MG63 (cell line): Measurements from ENCODE around the gene UBE2J1. TPM values are rescaled to one million over a fixed set of nuclear protein-coding genes. Genes with fewer than 3 reads are reported as not detected.
"Not testable (repeated sequence)": the region's sequence is repeated elsewhere in the genome, so short reads cannot be mapped to it uniquely, and the experiment has no call there.

Experiments
- DNase-seq: peaks from one replicate; pipeline ENCODE4 v3.0.0-alpha.2; 2020
- H3K27me3 ChIP-seq: fragments of 250-450 bp; sonication (Bioruptor Pico); 2 replicates; pipeline ENCODE4 v1.5.1; 2020; ENCODE audit warnings: mild to moderate bottlenecking, moderate library complexity
- H3K36me3 ChIP-seq: fragments of 250-450 bp; sonication (Bioruptor Pico); 2 replicates; pipeline ENCODE4 v1.5.1; 2020; ENCODE audit warnings: mild to moderate bottlenecking, moderate library complexity
- H3K4me3 ChIP-seq: fragments of 250-450 bp; sonication (Bioruptor Pico); 2 replicates; pipeline ENCODE4 v1.5.1; 2020; ENCODE audit warnings: mild to moderate bottlenecking, moderate library complexity
- H3K9me3 ChIP-seq: fragments of 250-450 bp; sonication (Bioruptor Pico); 2 replicates; pipeline ENCODE4 v1.5.1; 2020; ENCODE audit warnings: mild to moderate bottlenecking, moderate library complexity
- total RNA-seq: library from RNA; depleted of rRNA; stranded (reverse); fragments of >200 nt; shearing (Covaris generic); gene quantifications from 2 replicates; pipeline ENCODE4 v1.2.3, GENCODE V29; 2014; ENCODE audit warnings: low replicate concordance; rRNA removed

UBE2J1 gene
- total RNA-seq = 42.3 and 69.9 TPM in 2 replicates

- H3K36me3 ChIP-seq = peaks cover 6% of the 10 kb centered on the region
- peak; percentile 96 for DNase-seq
- H3K4me3 ChIP-seq = peak within 1 kb of the TSS; percentile 93
- no peaks in the 10 kb centered on the region for H3K9me3 ChIP-seq
- H3K27me3 ChIP-seq = no peaks in the 10 kb centered on the region
Observed at GRCh38 chr6:89352278-89353117, at the start of gene UBE2J1. UBE2J1 (minus strand) TSS chr6:89352722; CDS start chr6:89352569, 153 bp downstream.

GRCh38 chr6:89400912-89401399, 48.4 kb upstream of the UBE2J1 start:
- Histone ChIP-seq H3K27me3 (no peaks in the 10 kb centered on the region), H3K36me3 (no peaks in the 10 kb centered on the region), H3K9me3 (no peaks in the 10 kb centered on the region), H3K4me3 (no peak overlapping the region)
- no peak for DNase-seq

- Histone ChIP-seq H3K36me3 (no peaks in the 10 kb centered on the region), H3K9me3 (no peaks in the 10 kb centered on the region), H3K27me3 (no peaks in the 10 kb centered on the region), H3K4me3 (no peak overlapping the region)
- no peak for DNase-seq
Observed at GRCh38 chr6:89400050-89400449, 47.5 kb upstream of the UBE2J1 start.

DNA sequence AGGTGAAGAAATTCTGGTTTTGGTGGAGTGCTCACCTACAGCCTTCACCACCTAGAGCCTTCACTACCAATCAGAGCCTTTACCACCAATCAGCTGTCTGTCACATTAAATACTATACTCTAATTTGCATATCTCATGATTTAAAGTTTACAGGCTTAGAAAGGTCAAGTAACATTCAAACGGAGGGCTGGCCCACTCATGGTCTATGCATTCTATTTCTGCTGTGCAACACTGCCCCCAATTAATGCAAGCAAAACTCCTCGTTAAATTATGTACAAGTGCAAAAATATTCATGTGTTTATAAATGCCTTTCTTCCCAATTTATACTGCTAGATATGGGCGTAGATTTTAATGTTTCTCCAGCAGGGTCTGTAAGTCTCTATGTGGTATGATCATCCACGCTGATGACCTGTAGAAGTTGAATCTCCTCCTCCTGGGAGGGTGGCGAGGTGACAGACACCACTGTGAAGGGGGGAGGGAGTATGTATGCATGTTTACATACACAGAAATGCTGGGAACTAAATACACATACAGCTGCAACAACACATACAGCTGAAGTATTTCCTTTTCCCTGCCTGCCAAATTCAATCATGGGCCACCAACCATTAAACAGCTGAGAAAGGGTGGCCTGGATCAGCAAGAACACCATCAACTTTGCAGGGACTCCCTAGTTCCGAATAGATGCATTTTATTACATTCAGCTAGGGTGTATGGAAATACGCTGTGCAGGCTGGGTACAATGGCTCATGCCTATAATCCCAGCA, 46.4 kb upstream of the UBE2J1 start:
- H3K27me3 ChIP-seq = 0 out of 2 replicates have a peak, but pooled peaks cover 2% of the 10 kb centered on the region
- H3K4me3 ChIP-seq = no peak overlapping the region
- DNase-seq = no peak
- H3K9me3 ChIP-seq = no peaks in the 10 kb centered on the region
- no peaks in the 10 kb centered on the region for H3K36me3 ChIP-seq

GRCh38 chr6:89397884-89398283, 45.4 kb upstream of the UBE2J1 start:
- H3K4me3 ChIP-seq, H3K27me3 ChIP-seq, H3K9me3 ChIP-seq, H3K36me3 ChIP-seq, DNase-seq: not testable (repeated sequence)

GRCh38 chr6:89393659-89394058, 41.1 kb upstream of the UBE2J1 start:
- no peak for DNase-seq
- Histone ChIP-seq H3K36me3 (no peaks in the 10 kb centered on the region), H3K9me3 (no peaks in the 10 kb centered on the region), H3K27me3 (0 out of 2 replicates have a peak, but pooled peaks cover 2% of the 10 kb centered on the region), H3K4me3 (no peak overlapping the region)

- Histone ChIP-seq H3K4me3 (no peak overlapping the region), H3K36me3 (no peaks in the 10 kb centered on the region), H3K9me3 (no peaks in the 10 kb centered on the region), H3K27me3 (0 out of 2 replicates have a peak, but pooled peaks cover 2% of the 10 kb centered on the region)
- no peak for DNase-seq
Observed at GRCh38 chr6:89392823-89393222, 40.3 kb upstream of the UBE2J1 start.

- H3K9me3 ChIP-seq = no peaks in the 10 kb centered on the region
- H3K4me3 ChIP-seq = no peak overlapping the region
- no peaks in the 10 kb centered on the region for H3K36me3 ChIP-seq
- DNase-seq = no peak
- H3K27me3 ChIP-seq = no peaks in the 10 kb centered on the region
Observed at GRCh38 chr6:89388846-89389245, 36.3 kb upstream of the UBE2J1 start.

DNA sequence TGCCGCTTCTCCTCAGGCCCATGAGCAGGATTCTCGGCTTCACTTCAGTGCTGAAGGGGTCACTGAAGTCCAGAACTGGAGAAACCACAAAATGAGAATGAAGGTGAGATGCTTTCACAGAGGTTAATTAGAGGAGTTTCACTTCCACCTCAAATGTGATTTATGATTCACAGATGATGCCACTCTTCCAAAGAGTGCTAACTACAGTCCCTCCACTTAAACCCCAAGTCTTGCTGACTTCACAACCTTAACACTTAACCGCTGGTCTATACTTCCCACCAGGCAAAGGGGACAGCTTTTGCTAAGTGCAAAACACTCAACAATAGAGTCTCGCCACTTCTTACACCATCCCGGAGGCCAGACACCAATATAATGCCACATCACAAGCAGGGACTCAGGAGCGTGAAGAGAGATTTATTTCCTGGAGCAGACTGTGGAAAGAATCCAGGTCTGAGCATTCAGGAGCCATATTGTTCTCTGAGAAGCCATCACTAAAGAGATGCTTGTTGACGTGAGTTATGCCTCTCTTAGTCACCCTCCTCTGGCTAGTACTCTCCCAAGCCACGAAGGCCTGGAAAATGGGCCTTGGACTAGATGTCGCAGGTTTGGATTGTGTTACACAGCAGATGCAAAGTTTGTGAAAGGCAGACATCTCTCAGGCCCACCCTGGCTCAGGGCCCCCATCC, 35.1 kb upstream of the UBE2J1 start:
- H3K36me3 ChIP-seq = no peaks in the 10 kb centered on the region
- no peaks in the 10 kb centered on the region for H3K9me3 ChIP-seq
- H3K4me3 ChIP-seq = no peak overlapping the region
- H3K27me3 ChIP-seq = no peaks in the 10 kb centered on the region
- DNase-seq = no peak

- Histone ChIP-seq H3K27me3 (no peaks in the 10 kb centered on the region), H3K4me3 (no peak overlapping the region), H3K9me3 (no peaks in the 10 kb centered on the region), H3K36me3 (no peaks in the 10 kb centered on the region)
- DNase-seq = no peak
Observed at GRCh38 chr6:89386917-89387491, 34.5 kb upstream of the UBE2J1 start.

DNA sequence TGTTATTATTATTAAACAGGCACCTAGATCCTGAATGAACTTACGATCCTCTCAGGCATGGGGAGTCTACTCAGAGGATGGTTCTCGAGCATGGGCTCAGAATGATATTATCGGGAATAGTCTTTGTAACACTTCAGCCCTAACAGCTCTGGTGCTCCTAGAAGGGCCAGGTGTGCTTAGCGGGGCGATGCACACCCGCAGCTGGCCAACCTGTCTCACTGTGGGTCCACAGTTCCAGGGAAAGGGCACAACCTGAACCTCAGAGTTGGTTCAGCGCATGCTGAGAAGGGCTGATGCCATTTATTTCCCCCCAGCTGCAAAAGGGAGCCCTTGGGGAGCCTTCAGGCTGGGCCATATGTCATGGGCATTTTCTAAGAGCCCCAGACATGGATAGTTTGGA, 33.3 kb upstream of the UBE2J1 start:
- Histone ChIP-seq H3K27me3 (no peaks in the 10 kb centered on the region), H3K4me3 (no peak overlapping the region), H3K9me3 (no peaks in the 10 kb centered on the region), H3K36me3 (no peaks in the 10 kb centered on the region)
- DNase-seq = no peak

- Histone ChIP-seq H3K9me3 (no peaks in the 10 kb centered on the region), H3K36me3 (no peaks in the 10 kb centered on the region), H3K27me3 (no peaks in the 10 kb centered on the region), H3K4me3 (no peak overlapping the region)
- DNase-seq = no peak
Observed at GRCh38 chr6:89385156-89385667, 32.7 kb upstream of the UBE2J1 start.

- H3K9me3 ChIP-seq = no peaks in the 10 kb centered on the region
- no peak for DNase-seq
- no peaks in the 10 kb centered on the region for H3K36me3 ChIP-seq
- H3K4me3 ChIP-seq = no peak overlapping the region
- H3K27me3 ChIP-seq = no peaks in the 10 kb centered on the region
Observed at GRCh38 chr6:89381031-89381430, 28.5 kb upstream of the UBE2J1 start.

DNA sequence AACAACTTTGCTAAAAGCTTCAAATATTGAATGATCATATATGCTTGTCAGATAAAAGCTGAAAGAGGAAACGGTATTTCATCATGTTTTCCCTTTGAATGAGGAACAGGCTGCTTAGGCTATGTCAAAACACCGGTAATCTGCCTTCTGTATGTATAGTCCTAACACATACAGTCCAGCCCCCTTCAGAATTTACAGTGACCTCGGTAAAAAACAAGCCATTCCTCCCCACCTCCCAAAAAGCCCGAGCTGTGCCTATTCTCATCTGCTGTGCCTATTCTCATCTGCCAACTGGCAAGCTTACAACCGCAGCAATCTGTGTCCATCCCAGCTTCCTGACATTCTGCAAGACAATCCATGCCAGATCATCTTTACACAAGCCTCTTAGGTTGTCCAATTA, 26.8 kb upstream of the UBE2J1 start:
- no peak for DNase-seq
- H3K36me3 ChIP-seq = no peaks in the 10 kb centered on the region
- H3K9me3 ChIP-seq = no peaks in the 10 kb centered on the region
- no peak overlapping the region for H3K4me3 ChIP-seq
- H3K27me3 ChIP-seq = no peaks in the 10 kb centered on the region

GRCh38 chr6:89378628-89379027, 26.1 kb upstream of the UBE2J1 start:
- Histone ChIP-seq H3K36me3 (no peaks in the 10 kb centered on the region), H3K4me3 (no peak overlapping the region), H3K27me3 (no peaks in the 10 kb centered on the region), H3K9me3 (no peaks in the 10 kb centered on the region)
- DNase-seq = no peak

DNA sequence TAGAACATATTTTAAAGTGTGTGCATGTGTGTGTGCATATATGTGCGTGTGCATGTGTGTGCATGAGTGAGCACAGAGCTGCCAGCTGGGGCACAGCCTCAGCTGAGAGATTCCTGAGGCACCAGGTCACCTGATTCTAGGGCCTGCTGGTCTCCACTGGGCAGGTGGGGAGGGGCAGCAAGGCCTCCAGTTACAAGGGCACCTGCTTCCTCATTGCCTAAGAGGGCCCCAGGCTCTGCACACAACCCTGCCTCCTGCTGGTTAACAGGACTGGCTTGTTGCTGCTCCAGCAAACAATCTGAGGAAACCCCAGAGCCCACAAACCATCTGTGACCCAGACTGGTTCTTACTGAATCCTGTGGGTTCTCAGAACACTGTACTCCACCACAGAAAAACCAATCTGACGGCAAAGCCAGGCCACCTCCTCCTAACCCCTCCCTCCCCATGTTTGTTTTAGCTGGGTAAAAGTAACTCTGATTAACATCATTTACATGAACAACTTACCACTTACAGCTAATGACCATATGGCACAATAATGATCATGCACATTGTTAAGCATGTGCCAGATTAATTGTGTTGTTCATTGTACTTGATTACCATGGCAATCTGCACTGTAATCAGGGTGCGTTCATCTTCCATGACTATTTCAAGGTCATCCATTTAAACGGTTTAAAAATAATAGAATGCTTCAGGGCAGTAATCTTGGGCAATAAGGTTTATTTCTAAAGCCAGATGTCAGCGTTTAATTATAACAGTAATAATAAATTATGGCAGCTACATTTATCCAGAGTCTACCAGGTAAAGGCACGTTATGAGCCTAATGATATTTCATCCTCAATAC, 23.1 kb upstream of the UBE2J1 start:
- H3K36me3 ChIP-seq = no peaks in the 10 kb centered on the region
- H3K9me3 ChIP-seq = no peaks in the 10 kb centered on the region
- DNase-seq = peak; percentile 2
- H3K4me3 ChIP-seq = no peak overlapping the region
- no peaks in the 10 kb centered on the region for H3K27me3 ChIP-seq
